Kidney (tissue), 14 donors: ENCODE measurements around the gene SELL. TPM values are rescaled to one million over a fixed set of nuclear protein-coding genes. Genes with fewer than 3 reads are reported as not detected.

Experiments used
- DNase-seq, 5 donors: peaks; one replicate each; pipeline ENCODE4 v3.0.0-alpha.2; 2013 to 2020
- FAIRE-seq: peaks from 2 replicates; lab custom pipeline; 2012; peaks lifted over from hg19 to GRCh38; lab: Jason Lieb, UNC
- H3K27ac ChIP-seq, 2 donors: one replicate each; pipeline ENCODE4 v1.7.0; 2013; ENCODE audit warnings: low read depth in 2 of 2, low read length in 2 of 2, inconsistent platforms in 1 of 2
- H3K27me3 ChIP-seq: one replicate; pipeline ENCODE4 v1.7.1; 2013; ENCODE audit warnings: low read length, inconsistent platforms; ENCODE audit not compliant: control insufficient read depth, insufficient read depth
- H3K36me3 ChIP-seq, 3 donors: one replicate each; pipeline versions ENCODE4 v1.7.0 to v1.7.1; 2013; ENCODE audit warnings: low read length in 3 of 3, control low read depth in 1 of 3, inconsistent platforms in 1 of 3; ENCODE audit not compliant: insufficient read depth in 3 of 3, control insufficient read depth in 2 of 3
- H3K4me1 ChIP-seq, 3 donors: one replicate each; pipeline versions ENCODE4 v1.7.0 to v1.7.1; 2013; ENCODE audit warnings: low read length in 3 of 3, inconsistent platforms in 1 of 3, low read depth in 1 of 3; ENCODE audit not compliant: control insufficient read depth in 2 of 3, insufficient read depth in 2 of 3
- H3K4me3 ChIP-seq, 3 donors: one replicate each; pipeline versions ENCODE4 v1.7.0 to v1.8.1; 2013; ENCODE audit warnings: low read length in 3 of 3, control low read depth in 1 of 3, inconsistent platforms in 1 of 3
- H3K9ac ChIP-seq, 3 donors: one replicate each; pipeline versions ENCODE4 v1.7.0 to v1.7.1; 2013; ENCODE audit warnings: low read length in 3 of 3, control low read depth in 1 of 3, inconsistent platforms in 1 of 3
- H3K9me3 ChIP-seq, 3 donors: one replicate each; pipeline versions ENCODE4 v1.7.0 to v1.7.1; 2013; ENCODE audit warnings: low read length in 3 of 3, control low read depth in 1 of 3, inconsistent platforms in 1 of 3; ENCODE audit not compliant: control insufficient read depth in 2 of 3, insufficient read depth in 1 of 3
- CTCF ChIP-seq: IDR thresholded peaks from 3 replicates; pipeline ENCODE4 v1.5.1; 2012; ENCODE audit warnings: mild to moderate bottlenecking, moderate library complexity, borderline replicate concordance; ENCODE audit not compliant: insufficient read depth; ENCODE audit errors: extremely low read depth
- intact Hi-C: fragments of 100-400 bp; cut with DNase I; formaldehyde crosslinking; loops from one replicate; pipeline ENCODE4 v1.11.1; 2022
- polyA plus RNA-seq: library from polyadenylated mRNA; stranded (reverse); fragments of 350-450 nt; fragmentation: Illumina TruSeq; extraction: RNeasy Lipid Tissue Mini Kit (QIAGEN cat#74804); gene quantifications from one replicate; pipeline ENCODE4 v1.2.3, GENCODE V29; 2014; ENCODE audit warnings: low read depth, low replicate concordance; ENCODE audit not compliant: insufficient read depth
- total RNA-seq: library from RNA; stranded (reverse); fragmentation: NEBNext Ultra II Directional; extraction: Animal tissue kit (Norgen Biotek cat#: 25700); gene quantifications from one replicate; pipeline ENCODE4 v1.2.1, GENCODE V29; 2021
- donor health status: control.
- donor health status: control.
- donor health status: control.
- donor health status: control.
- donor health status: control.
- donor health status: DM: yes; HTN: yes; CAD: no.
- donor health status: Normal renal cell carcinoma (clear cell type).

Gene SELL
- total and polyA plus RNA-seq, 2 donors from 2014 or later: 1.3 to 9.8 TPM

GRCh38 chr1:169704797-169705196 is 6.6 kb downstream of the SELL start:
- Histone ChIP-seq H3K4me3 (no peak overlapping the region), H3K27ac (no peak overlapping the region), H3K9ac (no peak overlapping the region), H3K9me3 (no peaks in the 10 kb centered on the region), H3K27me3 (no peaks in the 10 kb centered on the region), H3K4me1 (no peaks in the 10 kb centered on the region), H3K36me3 (no peaks in the 10 kb centered on the region)
- FAIRE-seq (no peak), DNase-seq (no peak)
- no peak for TF ChIP-seq CTCF
- intact Hi-C loops: no loop called here

- no peaks in the 10 kb centered on the region for H3K27me3 ChIP-seq
- FAIRE-seq: no peak
- H3K4me1 ChIP-seq: no peaks in the 10 kb centered on the region
- no peak for TF ChIP-seq CTCF
- H3K9ac ChIP-seq: no peak overlapping the region
- no peaks in the 10 kb centered on the region for H3K36me3 ChIP-seq
- H3K9me3 ChIP-seq: no peaks in the 10 kb centered on the region
- no peak overlapping the region for H3K27ac ChIP-seq
- DNase-seq: no peak
- H3K4me3 ChIP-seq: no peak overlapping the region
- intact Hi-C loops: no loop called here
Measured at GRCh38 chr1:169701261-169702005, 10.0 kb downstream of the SELL start.

GRCh38 chr1:169699707-169700106 is 11.7 kb downstream of the SELL start:
- no peak for FAIRE-seq
- intact Hi-C loops: loop anchor here (10.0 kb wide), 1 partner anchor 95 kb away; no protein-coding TSS in a partner anchor

More at GRCh38 chr1:169699707-169700106, 11.7 kb downstream of the SELL start:
- no peak for DNase-seq
- Histone ChIP-seq H3K36me3 (no peaks in the 10 kb centered on the region), H3K27me3 (no peaks in the 10 kb centered on the region), H3K4me1 (no peaks in the 10 kb centered on the region), H3K9me3 (no peaks in the 10 kb centered on the region), H3K9ac (no peak overlapping the region), H3K27ac (no peak overlapping the region), H3K4me3 (no peak overlapping the region)
- TF ChIP-seq CTCF: no peak
